Activated CD8-positive, alpha-beta memory T cell treated with anti-CD3 and anti-CD28 coated beads for 24 hours (primary cell): ENCODE measurements around the gene IDUA.
"Not testable (repeated sequence)": the region's sequence is repeated elsewhere in the genome, so short reads cannot be mapped to it uniquely, and the experiment has no call there.

ENCODE experiments used
- DNase-seq: peaks from one replicate; pipeline ENCODE4 v3.0.0-alpha.2; 2020

IDUA gene

GRCh38 chr4:986879-987623 is at the start of gene IDUA:
Gene IDUA, plus strand, starts transcription at chr4:987044. Its CDS starts 41 bp downstream, at chr4:987085.
- peak; percentile 95 for DNase-seq

- DNase-seq, result not testable (repeated sequence)
These were observed 47.3 kb upstream of the IDUA start for GRCh38 chr4:939508-939907.

DNA sequence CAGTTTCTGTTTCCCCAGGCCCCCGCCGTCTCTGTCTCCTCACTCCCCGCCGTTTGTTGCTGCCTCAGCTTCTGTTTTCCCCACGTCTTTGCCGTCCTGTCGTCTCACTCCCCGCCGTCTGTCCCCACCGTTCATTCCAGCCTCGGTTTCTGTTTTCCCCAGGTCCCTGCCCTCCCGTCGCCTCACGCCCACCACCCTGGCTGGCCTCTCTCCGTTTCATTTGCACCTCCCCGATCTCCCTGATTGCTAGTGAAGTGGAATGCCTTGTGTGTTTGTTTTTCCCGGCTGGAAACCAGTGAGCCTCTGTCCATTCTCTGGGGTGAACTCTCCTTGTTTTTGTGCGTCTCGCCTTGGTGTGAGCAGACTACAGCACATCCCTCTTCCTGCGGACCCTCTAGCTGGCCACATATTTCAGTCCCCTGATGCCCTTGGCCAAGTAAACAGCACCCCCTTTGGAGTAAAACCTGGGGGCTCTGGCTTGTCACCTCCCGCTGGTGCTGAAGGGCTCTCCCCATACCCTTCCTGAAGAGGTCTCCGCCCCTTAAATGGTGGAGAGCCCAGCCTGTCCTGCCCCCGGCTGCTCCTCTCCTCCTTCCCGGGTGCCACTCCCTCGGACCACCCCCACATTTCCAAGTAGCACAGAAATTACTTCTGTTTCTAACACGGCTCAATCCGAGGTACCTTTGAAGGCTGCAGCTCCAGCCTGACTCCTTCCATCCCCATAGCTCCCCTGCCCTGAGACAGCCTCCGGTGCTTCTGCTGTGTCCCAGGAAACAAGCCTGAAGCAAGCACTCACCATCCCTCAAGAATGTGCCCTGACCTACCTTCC is 41.4 kb upstream of the IDUA start:
- no peak for DNase-seq

DNA sequence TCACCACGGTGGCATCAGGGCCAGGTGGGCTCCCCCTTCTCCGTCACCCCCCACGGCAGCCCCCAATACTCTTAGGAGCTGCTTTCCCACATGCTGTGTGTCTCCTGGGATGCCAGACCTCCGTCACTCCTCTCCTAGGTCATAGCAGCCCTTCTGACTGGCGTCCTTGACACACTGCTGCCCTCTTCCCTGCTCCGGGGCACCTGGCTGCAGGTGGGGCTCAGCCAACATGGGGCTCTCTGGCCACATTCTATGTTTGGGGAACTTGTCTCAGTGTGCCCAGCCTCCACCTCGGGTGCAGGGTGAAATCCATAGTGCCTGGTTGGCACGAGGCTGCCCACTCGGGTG is 40.8 kb upstream of the IDUA start:
- no peak for DNase-seq

DNA sequence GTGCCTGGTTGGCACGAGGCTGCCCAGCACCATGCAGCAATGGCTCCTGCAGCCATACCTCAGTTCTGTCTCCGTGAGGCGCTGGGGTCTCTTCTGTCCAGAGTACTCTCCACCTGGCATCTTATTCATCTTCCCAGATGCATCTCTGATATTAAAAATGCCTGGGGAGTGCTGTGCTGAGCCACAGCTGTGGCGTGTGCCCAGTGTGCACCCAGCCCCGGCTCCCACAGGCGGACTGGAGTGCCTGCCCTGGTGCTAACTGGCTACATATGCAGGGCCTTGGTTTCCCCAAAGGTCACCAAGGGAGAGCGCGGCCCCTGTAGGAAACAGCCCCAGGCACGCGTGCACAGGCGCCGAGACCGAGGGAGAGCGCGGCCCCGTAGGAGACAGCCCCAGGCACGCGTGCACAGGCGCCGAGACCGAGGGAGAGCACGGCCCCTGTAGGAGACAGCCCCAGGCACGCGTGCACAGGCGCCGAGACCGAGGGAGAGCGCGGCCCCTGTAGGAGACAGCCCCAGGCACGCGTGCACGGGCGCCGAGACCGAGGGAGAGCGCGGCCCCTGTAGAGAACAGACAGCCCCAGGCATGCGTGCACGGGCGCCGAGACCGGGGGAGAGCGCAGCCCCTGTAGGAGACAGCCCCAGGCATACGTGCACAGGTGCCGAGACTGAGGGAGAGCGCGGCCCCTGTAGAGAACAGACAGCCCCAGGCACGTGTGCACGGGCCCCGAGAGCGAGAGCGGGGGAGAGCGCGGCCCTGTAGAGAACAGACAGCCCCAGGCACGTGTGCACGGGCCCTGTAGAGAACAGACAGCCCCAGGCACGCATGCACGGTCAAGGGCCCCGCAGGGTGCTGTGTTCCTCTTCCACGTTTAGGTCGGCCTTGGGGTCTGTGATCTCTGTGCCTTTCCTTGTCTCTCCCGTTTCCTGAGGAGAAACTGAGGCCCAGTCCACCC is 40.0 kb upstream of the IDUA start:
- DNase-seq, result no peak

DNA sequence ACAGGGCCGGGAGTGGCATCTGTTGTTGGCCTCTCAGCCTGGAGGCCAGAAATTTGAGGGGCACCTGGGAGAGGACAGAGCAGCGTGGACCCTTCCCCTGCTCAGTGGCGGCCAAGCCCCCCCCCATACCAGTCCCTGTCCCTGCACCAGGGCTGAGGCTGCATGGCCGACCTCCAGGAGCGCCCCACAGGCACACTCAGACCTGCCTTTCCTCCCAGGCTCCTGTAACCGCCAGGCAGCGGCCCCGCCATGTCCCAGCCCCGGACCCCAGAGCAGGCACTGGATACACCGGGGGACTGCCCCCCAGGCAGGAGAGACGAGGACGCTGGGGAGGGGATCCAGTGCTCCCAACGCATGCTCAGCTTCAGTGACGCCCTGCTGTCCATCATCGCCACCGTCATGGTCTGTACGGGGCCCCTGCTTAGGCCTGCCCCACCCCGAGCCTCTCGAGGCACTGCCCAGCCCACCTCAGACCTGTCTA is 39.3 kb upstream of the IDUA start:
- no peak for DNase-seq

GRCh38 chr4:948101-948935 is 38.5 kb upstream of the IDUA start:
- DNase-seq, result no peak

GRCh38 chr4:948936-949300 is 37.9 kb upstream of the IDUA start:
- DNase-seq, result no peak

DNA sequence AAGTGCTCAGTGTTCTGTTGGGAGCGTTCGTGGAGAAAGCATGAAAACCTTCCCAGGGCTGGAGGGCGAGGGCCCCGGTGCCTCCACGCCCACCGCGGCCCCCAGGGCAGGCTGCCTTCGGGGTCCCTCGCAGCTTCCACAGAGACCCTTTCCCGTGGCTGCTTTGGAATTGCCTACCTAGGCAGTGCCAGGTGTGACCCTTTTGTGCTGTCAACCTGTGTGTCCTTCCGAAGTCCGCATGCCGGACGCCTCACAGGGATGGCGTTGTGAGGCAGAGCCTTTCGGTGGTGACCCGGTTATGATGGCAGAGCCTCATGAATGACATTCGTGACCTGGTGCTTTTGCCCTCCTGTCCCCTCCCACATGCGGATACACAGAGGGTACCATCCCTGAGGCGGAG is 37.2 kb upstream of the IDUA start:
- DNase-seq, result no peak

- no peak for DNase-seq
These were observed 36.5 kb upstream of the IDUA start for GRCh38 chr4:950136-951020.

DNA sequence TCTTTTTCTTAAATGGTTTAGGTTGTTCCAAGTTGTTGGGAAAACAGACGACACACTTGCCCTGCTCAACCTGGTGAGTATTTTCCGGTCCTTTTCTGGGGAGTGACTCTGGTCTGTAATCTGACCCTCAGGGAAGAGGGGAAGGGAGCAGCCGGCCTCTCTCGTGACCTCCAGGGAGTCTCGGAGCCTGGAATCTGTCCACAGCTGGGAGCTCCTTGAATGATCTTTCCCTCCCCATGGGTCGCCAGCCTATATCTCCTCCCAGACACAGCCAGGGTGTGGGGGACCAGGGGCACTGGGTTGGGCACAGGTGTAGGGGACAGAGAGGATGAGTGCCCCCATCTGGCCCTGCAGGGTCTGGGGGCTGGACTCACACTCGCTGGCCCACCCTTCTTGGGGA is 35.7 kb upstream of the IDUA start:
- DNase-seq, result no peak

DNA sequence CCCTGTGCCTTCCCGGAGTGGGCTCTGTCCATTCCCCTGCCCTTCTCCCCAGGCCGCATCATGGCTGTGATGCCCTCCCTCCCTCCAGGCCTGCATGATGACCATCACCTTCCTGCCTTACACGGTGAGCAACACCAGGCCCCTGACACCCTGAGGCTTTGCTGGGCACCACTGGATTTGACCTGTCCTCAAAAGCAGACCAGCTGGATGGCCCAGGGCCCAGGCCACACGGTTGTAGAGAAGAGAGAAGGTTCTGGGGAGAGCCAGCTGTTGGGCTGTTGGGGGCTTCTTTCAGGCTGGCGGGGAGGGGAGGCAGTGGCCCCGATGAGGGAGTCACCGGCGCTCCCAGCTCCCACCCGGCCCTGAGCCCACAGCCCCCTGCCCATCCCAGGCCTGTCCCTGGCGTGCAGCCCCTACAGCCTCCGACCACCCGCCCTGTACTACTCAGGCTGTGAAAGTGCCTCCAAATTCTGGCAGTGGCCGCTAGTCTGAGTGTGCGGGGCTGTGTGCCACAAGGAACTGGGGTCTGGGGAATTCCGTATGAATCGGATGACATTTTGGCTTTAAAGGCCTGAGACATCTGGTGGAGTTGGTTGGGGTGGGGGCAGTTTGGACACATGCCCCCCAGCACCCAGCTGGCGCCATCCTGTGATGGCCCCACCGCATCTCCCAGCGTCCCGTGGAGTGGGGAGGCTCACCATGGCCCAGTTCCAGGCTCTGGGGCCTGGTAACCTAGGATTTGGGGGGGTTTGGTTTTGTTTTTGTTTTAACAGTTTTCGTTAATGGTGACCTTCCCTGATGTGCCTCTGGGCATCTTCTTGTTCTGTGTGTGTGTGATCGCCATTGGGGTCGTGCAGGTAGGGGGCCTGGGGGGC is 35.0 kb upstream of the IDUA start:
- no peak for DNase-seq

- no peak for DNase-seq
These were observed 33.8 kb upstream of the IDUA start for GRCh38 chr4:952881-953573.

- DNase-seq, result no peak
These were observed 33.3 kb upstream of the IDUA start for GRCh38 chr4:953574-953915.

DNA sequence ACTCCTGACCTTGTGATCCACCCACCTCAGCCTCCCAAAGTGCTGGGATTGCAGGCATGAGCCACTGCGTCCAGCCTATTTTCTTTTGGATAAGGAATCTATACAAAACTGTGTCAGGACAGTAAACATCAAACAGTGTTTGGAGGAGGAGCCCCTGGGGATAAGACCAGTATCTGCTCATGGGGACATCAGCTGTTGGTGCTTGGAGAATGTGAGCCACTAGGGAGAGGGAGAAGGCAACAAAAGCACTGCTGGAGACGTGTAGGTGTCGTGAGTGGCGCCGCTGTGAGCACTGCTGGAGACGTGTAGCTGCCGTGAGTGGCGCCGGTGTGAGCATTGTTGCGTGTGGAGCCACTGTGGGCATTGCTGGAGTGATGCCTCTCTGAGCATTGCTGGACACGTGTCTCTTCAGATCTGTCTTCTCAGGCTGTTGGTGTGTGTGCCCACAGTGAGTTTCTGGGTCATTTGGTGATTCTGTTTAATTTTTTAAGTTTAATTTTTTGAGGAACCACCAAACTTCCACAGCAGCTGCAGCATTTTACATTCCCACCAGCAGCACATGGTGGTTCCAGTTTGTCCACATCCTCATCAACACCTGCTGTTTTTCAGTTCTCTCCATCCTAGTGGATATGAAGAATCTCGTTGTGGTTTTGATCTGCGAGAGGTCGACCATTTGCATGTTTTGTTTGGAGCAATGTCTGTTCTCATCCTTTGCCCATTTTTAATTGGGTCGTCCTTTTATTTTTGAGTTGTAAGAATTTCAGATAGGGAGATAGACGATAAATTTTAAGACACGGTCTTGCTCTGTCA is 32.4 kb upstream of the IDUA start:
- no peak for DNase-seq

DNA sequence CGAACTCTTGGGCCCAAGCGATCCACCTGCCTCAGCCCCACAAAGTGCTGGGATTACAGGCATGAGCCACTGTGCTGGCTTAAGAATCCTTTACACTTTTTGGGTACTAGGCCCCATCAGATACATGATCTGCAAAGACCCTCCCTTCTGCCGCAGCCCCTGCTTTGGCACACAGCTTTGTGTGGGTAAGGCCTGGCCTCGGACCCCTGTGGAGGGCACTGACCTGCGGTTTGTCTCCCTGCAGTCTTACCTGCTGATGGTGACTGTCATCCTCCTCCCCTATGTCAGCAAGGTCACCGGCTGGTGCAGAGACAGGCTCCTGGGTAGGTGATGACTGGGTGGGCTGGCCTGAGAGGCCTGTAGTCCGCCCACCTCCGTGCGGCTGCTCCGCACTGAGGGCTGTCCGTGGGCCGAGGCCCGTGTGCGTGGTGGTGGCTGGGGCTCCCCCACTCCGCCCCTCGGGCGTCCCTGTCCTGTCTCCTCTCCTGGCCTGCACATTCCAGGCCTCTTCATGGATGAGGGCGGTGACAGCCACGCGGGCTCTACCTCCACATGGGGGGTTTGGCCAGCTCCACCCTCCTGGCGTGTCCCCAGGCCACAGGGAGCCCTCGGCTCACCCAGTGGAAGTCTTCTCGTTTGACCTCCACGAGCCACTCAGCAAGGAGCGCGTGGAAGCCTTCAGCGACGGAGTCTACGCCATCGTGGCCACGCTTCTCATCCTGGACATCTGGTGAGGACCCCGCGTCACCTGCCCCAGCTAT is 31.5 kb upstream of the IDUA start:
- DNase-seq, result no peak

DNA sequence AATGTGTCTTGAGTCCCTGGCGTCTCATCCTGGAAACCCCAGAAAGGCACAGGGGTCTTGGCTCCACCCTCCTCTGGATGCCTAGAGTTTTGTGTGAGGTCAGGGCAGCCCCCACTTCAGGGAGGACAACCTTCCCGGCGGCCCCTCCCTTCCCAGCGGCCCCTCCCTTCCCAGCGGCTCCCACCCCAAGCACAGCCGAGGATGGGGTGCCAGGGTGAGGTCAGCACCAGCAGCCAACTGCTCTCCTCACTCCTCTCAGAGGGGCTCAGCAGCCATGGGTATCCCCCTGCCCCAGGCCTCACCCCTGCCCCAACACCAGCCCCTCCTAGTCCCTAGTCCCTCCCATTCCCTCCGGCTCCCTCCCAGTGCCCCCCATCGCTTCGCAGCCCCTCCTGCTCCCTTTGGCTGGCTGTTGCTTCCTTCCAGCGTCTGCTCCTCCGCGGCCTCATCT is 30.9 kb upstream of the IDUA start:
- no peak for DNase-seq
